KMS-11 (cell line): Measurements from ENCODE around the gene IL17C.

Experiments used
- H2AFZ ChIP-seq: fragments of 200-600 bp; sonication (generic); 2 replicates; pipeline ENCODE4 v1.6.1; 2016; ENCODE audit warnings: antibody characterized with exemption, mixed run types, low read depth
- H3K27ac ChIP-seq: fragments of 200-600 bp; sonication (generic); 2 replicates; pipeline ENCODE4 v1.6.1; 2016; ENCODE audit warnings: mild to moderate bottlenecking, mixed run types
- H3K27me3 ChIP-seq: fragments of 200-600 bp; sonication (generic); 2 replicates; pipeline ENCODE4 v1.6.1; 2017; ENCODE audit warnings: mild to moderate bottlenecking, low read depth, mixed run types, moderate library complexity; ENCODE audit not compliant: insufficient read depth
- H3K36me3 ChIP-seq: fragments of 200-600 bp; sonication (generic); 2 replicates; pipeline ENCODE4 v1.6.1; 2017; ENCODE audit warnings: mild to moderate bottlenecking, mixed run types; ENCODE audit not compliant: insufficient read depth
- H3K4me1 ChIP-seq: fragments of 200-600 bp; sonication (generic); 2 replicates; pipeline ENCODE4 v1.6.1; 2016; ENCODE audit warnings: mild to moderate bottlenecking, low read depth, mixed run types; ENCODE audit not compliant: poor library complexity, severe bottlenecking
- H3K4me2 ChIP-seq: fragments of 200-600 bp; sonication (generic); 2 replicates; pipeline ENCODE4 v1.7.0; 2016; ENCODE audit warnings: mild to moderate bottlenecking, mixed run types
- H3K4me3 ChIP-seq: fragments of 200-600 bp; sonication (generic); IDR thresholded peaks from 2 replicates; pipeline ENCODE4 v1.6.1; 2017; ENCODE audit warnings: low read depth, low read length, mixed read lengths; ENCODE audit not compliant: insufficient read depth
- H3K79me2 ChIP-seq: fragments of 200-600 bp; sonication (generic); 2 replicates; pipeline ENCODE4 v1.6.1; 2016; ENCODE audit warnings: low read depth, mixed run types; ENCODE audit not compliant: insufficient read depth
- H3K9ac ChIP-seq: fragments of 200-600 bp; sonication (generic); 2 replicates; pipeline ENCODE4 v1.6.1; 2016; ENCODE audit warnings: mild to moderate bottlenecking, mixed run types
- H4K20me1 ChIP-seq: fragments of 200-600 bp; sonication (generic); 2 replicates; pipeline ENCODE4 v1.6.1; 2016; ENCODE audit warnings: mild to moderate bottlenecking, mixed run types; ENCODE audit not compliant: insufficient read depth
- CTCF ChIP-seq: fragments of 200-600 bp; sonication (generic); conservative IDR thresholded peaks from 2 replicates; pipeline ENCODE4 v1.6.1; 2017; ENCODE audit warnings: low read depth, mild to moderate bottlenecking, antibody characterized with exemption, low read length, moderate library complexity, mixed read lengths

IL17C gene

GRCh38 chr16:88610080-88610479 lies 28.3 kb upstream of the IL17C start:
- no peak overlapping the region for H3K27ac ChIP-seq
- H3K27me3 ChIP-seq: no peaks in the 10 kb centered on the region
- H2AFZ ChIP-seq: no peak overlapping the region
- no peak overlapping the region for H3K4me3 ChIP-seq
- no peaks in the 10 kb centered on the region for H3K4me1 ChIP-seq
- TF ChIP-seq CTCF: peak; percentile 36; the same call in 1 of the 2 replicates
- H3K9ac ChIP-seq: no peak overlapping the region
- no peak overlapping the region for H3K4me2 ChIP-seq
- no peaks in the 10 kb centered on the region for H3K79me2 ChIP-seq
- 0 out of 2 replicates have a peak, but pooled peaks cover 4% of the 10 kb centered on the region for H4K20me1 ChIP-seq
- no peaks in the 10 kb centered on the region for H3K36me3 ChIP-seq

- H2AFZ ChIP-seq: no peak overlapping the region
- no peaks in the 10 kb centered on the region for H3K27me3 ChIP-seq
- no peak overlapping the region for H3K4me2 ChIP-seq
- H3K36me3 ChIP-seq: no peaks in the 10 kb centered on the region
- no peaks in the 10 kb centered on the region for H3K4me1 ChIP-seq
- H3K27ac ChIP-seq: no peak overlapping the region
- TF ChIP-seq CTCF: no peak
- 0 out of 2 replicates have a peak, but pooled peaks cover 4% of the 10 kb centered on the region for H4K20me1 ChIP-seq
- no peaks in the 10 kb centered on the region for H3K79me2 ChIP-seq
- H3K4me3 ChIP-seq: no peak overlapping the region
- H3K9ac ChIP-seq: no peak overlapping the region
Measured at GRCh38 chr16:88610909-88611812, 27.2 kb upstream of the IL17C start.

- Histone ChIP-seq H4K20me1 (0 out of 2 replicates have a peak, but pooled peaks cover 4% of the 10 kb centered on the region), H3K9ac (no peak overlapping the region), H3K4me3 (no peak overlapping the region), H2AFZ (no peak overlapping the region), H3K4me1 (no peaks in the 10 kb centered on the region), H3K79me2 (peaks cover 4% of the 10 kb centered on the region; the same call in 1 of the 2 replicates), H3K36me3 (no peaks in the 10 kb centered on the region), H3K27me3 (no peaks in the 10 kb centered on the region), H3K27ac (no peak overlapping the region), H3K4me2 (no peak overlapping the region)
- no peak for TF ChIP-seq CTCF
Measured at GRCh38 chr16:88613293-88613692, 25.1 kb upstream of the IL17C start.

GRCh38 chr16:88613911-88614817 lies 24.2 kb upstream of the IL17C start:
- H3K4me3 ChIP-seq: no peak overlapping the region
- no peak overlapping the region for H3K4me2 ChIP-seq
- H4K20me1 ChIP-seq: 0 out of 2 replicates have a peak, but pooled peaks cover 4% of the 10 kb centered on the region
- H3K79me2 ChIP-seq: peaks cover 4% of the 10 kb centered on the region; the same call in 1 of the 2 replicates
- H3K36me3 ChIP-seq: no peaks in the 10 kb centered on the region
- no peak for TF ChIP-seq CTCF
- no peaks in the 10 kb centered on the region for H3K27me3 ChIP-seq
- H3K4me1 ChIP-seq: peaks cover 3% of the 10 kb centered on the region
- no peak overlapping the region for H3K27ac ChIP-seq
- no peak overlapping the region for H3K9ac ChIP-seq
- H2AFZ ChIP-seq: no peak overlapping the region
